ENCODE data around the gene CCAR1. TPM values are rescaled to one million over a fixed set of nuclear protein-coding genes. Genes with fewer than 3 reads are reported as not detected.
"Not testable (repeated sequence)": the region's sequence is repeated elsewhere in the genome, so short reads cannot be mapped to it uniquely, and the experiment has no call there.

CCAR1 gene
- polyA plus RNA-seq, 2 of the 4 experiments (the other 2 are of a cell fraction): 98.8 to 107 TPM

DNA sequence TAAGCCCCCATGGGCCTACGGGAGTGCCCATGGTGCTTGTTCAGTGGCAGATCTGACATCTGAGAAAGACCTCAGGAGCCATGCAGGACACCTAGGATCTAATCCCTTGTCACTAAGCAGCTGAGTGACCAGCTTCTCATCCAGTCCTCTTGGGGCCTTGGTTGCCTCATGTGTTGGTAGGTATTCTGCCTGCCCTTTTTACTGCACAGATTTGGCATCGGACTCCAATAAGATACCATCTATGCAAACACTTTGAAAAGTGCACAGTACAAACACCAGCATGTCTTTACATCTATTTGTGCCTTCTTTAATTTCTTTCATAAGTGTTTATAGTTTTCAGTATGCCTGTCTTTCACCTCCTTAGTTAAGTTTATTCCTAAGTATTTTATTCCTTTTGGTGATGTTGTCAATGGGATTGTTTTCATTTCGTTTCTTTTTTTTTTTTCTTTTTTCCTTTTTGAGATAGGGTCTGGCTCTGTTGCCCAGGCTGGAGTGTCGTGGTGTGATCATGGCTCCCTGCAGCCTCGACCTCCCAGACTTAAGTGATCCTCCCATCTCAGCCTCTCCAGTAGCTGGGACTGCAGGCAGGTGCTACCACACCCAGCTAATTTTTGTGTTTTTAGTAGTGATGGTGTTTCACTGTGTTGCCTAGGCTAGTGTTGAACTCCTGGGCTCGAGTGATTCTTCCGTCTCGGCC is 116.7 kb downstream of the CCAR1 start (continued):
- TF ChIP-seq KDM1A (IDR thresholded peaks at IDR 0.05; ENCODE audit: low read depth) (no peak), TP53 (CRISPR knock-in tag; IDR thresholded peaks at IDR 0.05) (no peak), CBX2 (IDR thresholded peaks at IDR 0.05; ENCODE audit: borderline replicate concordance, low read depth) (no peak)

- H3K4me2 ChIP-seq; ATAC-seq; POLR2A ChIA-PET; H3K9me3 ChIP-seq; H3K4me1 ChIP-seq; FAIRE-seq; CTCF ChIA-PET; DNase-seq (ENCODE audit: low read depth in 1 of 2, low spot score in 1 of 2); H3K4me3 ChIP-seq; H3K27ac ChIP-seq: not testable (repeated sequence)
- 94% methylated on average over 9 of the region's 9 CpGs for WGBS (ENCODE audit: missing lambda C conversion rate)
These were observed 119.6 kb downstream of the CCAR1 start for GRCh38 chr10:68840650-68841049.

Small RNA genes lying within 50 kb of the gene (small RNA-seq; reads per million reads assigned to genes)
- gene MIR1254-1 (0 to 0.04 (median 0) reads per million in 6 experiments), gene RF00019 (0 reads per million in 6 experiments)

Other genes starting within 250 kb of the CCAR1 start
- gene DNA2, start 249.3 kb upstream of the CCAR1 start, polyA plus RNA-seq (2011; rRNA removed): 15.6 and 20.1 TPM in 2 replicates
- gene DNA2, start 249.3 kb upstream of the CCAR1 start, polyA plus RNA-seq (2017; fragmentation: RNase III; extraction: RNeasy Plus Mini Kit Qiagen cat#74134 plus additional on column Dnase treatment): 13.4 to 16.5 TPM (median 14.5 TPM) in 3 replicates
- 14.0 and 19.6 TPM in 2 replicates for gene SLC25A16, start 193.7 kb upstream of the CCAR1 start, polyA plus RNA-seq (2011; rRNA removed)
- gene SLC25A16, start 193.7 kb upstream of the CCAR1 start, polyA plus RNA-seq (2017; fragmentation: RNase III; extraction: RNeasy Plus Mini Kit Qiagen cat#74134 plus additional on column Dnase treatment): 8.3 to 9.4 TPM (median 8.3 TPM) in 3 replicates
- gene TET1, start 160.9 kb upstream of the CCAR1 start, polyA plus RNA-seq (2011; rRNA removed): 1.7 and 1.8 TPM in 2 replicates
- gene TET1, start 160.9 kb upstream of the CCAR1 start, polyA plus RNA-seq (2017; fragmentation: RNase III; extraction: RNeasy Plus Mini Kit Qiagen cat#74134 plus additional on column Dnase treatment): 0.45 to 0.49 TPM (median 0.45 TPM) in 3 replicates
- 1.6 and 1.8 TPM in 2 replicates for gene STOX1, start 106.3 kb downstream of the CCAR1 start, polyA plus RNA-seq (2011; rRNA removed)
- gene STOX1, start 106.3 kb downstream of the CCAR1 start, polyA plus RNA-seq (2017; fragmentation: RNase III; extraction: RNeasy Plus Mini Kit Qiagen cat#74134 plus additional on column Dnase treatment): 0.64 to 0.94 TPM (median 0.69 TPM) in 3 replicates
- gene DDX50, start 180.1 kb downstream of the CCAR1 start, polyA plus RNA-seq (2011; rRNA removed): 50.7 and 64.6 TPM in 2 replicates
- gene DDX50, start 180.1 kb downstream of the CCAR1 start, polyA plus RNA-seq (2017; fragmentation: RNase III; extraction: RNeasy Plus Mini Kit Qiagen cat#74134 plus additional on column Dnase treatment): 35.1 to 36.1 TPM (median 35.6 TPM) in 3 replicates
- gene DDX21, start 234.9 kb downstream of the CCAR1 start, polyA plus RNA-seq (2011; rRNA removed): 142 and 218 TPM in 2 replicates
- gene DDX21, start 234.9 kb downstream of the CCAR1 start, polyA plus RNA-seq (2017; fragmentation: RNase III; extraction: RNeasy Plus Mini Kit Qiagen cat#74134 plus additional on column Dnase treatment): 113 to 137 TPM (median 113 TPM) in 3 replicates

Data from A549 (cell line).